ENCODE measurements around the gene TMEM131. TPM values are rescaled to one million over a fixed set of nuclear protein-coding genes. Genes with fewer than 3 reads are reported as not detected.

TMEM131 gene
- total RNA-seq, 1 experiment from 2014 or later, result 5.9 TPM

GRCh38 chr2:98004047-98004446 is 8.3 kb upstream of the TMEM131 start:
- Histone ChIP-seq H3K36me3 (no peaks in the 10 kb centered on the region), H3K9me3 (no peaks in the 10 kb centered on the region), H3K4me3 (no peak overlapping the region), H3K27me3 (no peaks in the 10 kb centered on the region)
- DNase-seq, result no peak

- Histone ChIP-seq H3K9me3 (no peaks in the 10 kb centered on the region), H3K27me3 (no peaks in the 10 kb centered on the region), H3K4me3 (no peak overlapping the region), H3K36me3 (no peaks in the 10 kb centered on the region)
- no peak for DNase-seq
Observed at GRCh38 chr2:97999536-97999935, 3.8 kb upstream of the TMEM131 start.

GRCh38 chr2:97998431-97999005 is 2.8 kb upstream of the TMEM131 start:
- H3K27me3 ChIP-seq, result no peaks in the 10 kb centered on the region
- H3K4me3 ChIP-seq, result no peak overlapping the region
- no peaks in the 10 kb centered on the region for H3K9me3 ChIP-seq
- H3K36me3 ChIP-seq, result no peaks in the 10 kb centered on the region
- no peak for DNase-seq

GRCh38 chr2:97997784-97998392 is 2.1 kb upstream of the TMEM131 start:
- no peak for DNase-seq
- Histone ChIP-seq H3K4me3 (no peak overlapping the region), H3K36me3 (no peaks in the 10 kb centered on the region), H3K27me3 (no peaks in the 10 kb centered on the region), H3K9me3 (no peaks in the 10 kb centered on the region)

GRCh38 chr2:97996679-97997078 is 931 bp upstream of the TMEM131 start:
- Histone ChIP-seq H3K36me3 (no peaks in the 10 kb centered on the region), H3K27me3 (no peaks in the 10 kb centered on the region), H3K4me3 (peak overlapping the region; percentile 76), H3K9me3 (no peaks in the 10 kb centered on the region)
- DNase-seq, result no peak

- H3K27me3 ChIP-seq, result no peaks in the 10 kb centered on the region
- DNase-seq, result peak; percentile 37
- peak overlapping the region; percentile 76 for H3K4me3 ChIP-seq
- no peaks in the 10 kb centered on the region; the same call in 1 of the 2 replicates for H3K36me3 ChIP-seq
- no peaks in the 10 kb centered on the region for H3K9me3 ChIP-seq
Observed at GRCh38 chr2:97995026-97995733, 568 bp downstream of the TMEM131 start.

- peak overlapping the region; percentile 76 for H3K4me3 ChIP-seq
- H3K27me3 ChIP-seq, result no peaks in the 10 kb centered on the region
- DNase-seq, result no peak
- no peaks in the 10 kb centered on the region; the same call in 1 of the 2 replicates for H3K36me3 ChIP-seq
- H3K9me3 ChIP-seq, result no peaks in the 10 kb centered on the region
Observed at GRCh38 chr2:97994476-97994875, 1.3 kb downstream of the TMEM131 start.

- H3K27me3 ChIP-seq, result no peaks in the 10 kb centered on the region
- DNase-seq, result no peak
- no peaks in the 10 kb centered on the region for H3K9me3 ChIP-seq
- no peaks in the 10 kb centered on the region; the same call in 1 of the 2 replicates for H3K36me3 ChIP-seq
- peak overlapping the region; percentile 76 for H3K4me3 ChIP-seq
Observed at GRCh38 chr2:97993926-97994325, 1.8 kb downstream of the TMEM131 start.

GRCh38 chr2:97992836-97993825 is 2.6 kb downstream of the TMEM131 start:
- no peaks in the 10 kb centered on the region for H3K27me3 ChIP-seq
- H3K36me3 ChIP-seq, result no peaks in the 10 kb centered on the region; the same call in 1 of the 2 replicates
- H3K9me3 ChIP-seq, result peaks cover 7% of the 10 kb centered on the region
- DNase-seq, result no peak
- H3K4me3 ChIP-seq, result no peak overlapping the region; the same call in 1 of the 2 replicates

GRCh38 chr2:97991081-97991856 is 4.5 kb downstream of the TMEM131 start:
- Histone ChIP-seq H3K9me3 (peaks cover 9% of the 10 kb centered on the region), H3K4me3 (no peak overlapping the region), H3K27me3 (no peaks in the 10 kb centered on the region), H3K36me3 (no peaks in the 10 kb centered on the region; the same call in 1 of the 2 replicates)
- no peak for DNase-seq

GRCh38 chr2:97988722-97989121 is 7.0 kb downstream of the TMEM131 start:
- DNase-seq, result no peak
- Histone ChIP-seq H3K36me3 (no peaks in the 10 kb centered on the region; the same call in 1 of the 2 replicates), H3K9me3 (peaks cover 9% of the 10 kb centered on the region), H3K27me3 (no peaks in the 10 kb centered on the region), H3K4me3 (no peak overlapping the region)

GRCh38 chr2:97985998-97986397 is 9.8 kb downstream of the TMEM131 start:
- H3K9me3 ChIP-seq, result peaks cover 11% of the 10 kb centered on the region
- H3K4me3 ChIP-seq, result no peak overlapping the region
- no peaks in the 10 kb centered on the region for H3K27me3 ChIP-seq
- no peaks in the 10 kb centered on the region for H3K36me3 ChIP-seq
- no peak for DNase-seq

- 0 out of 2 replicates have a peak, but pooled peaks cover 5% of the 10 kb centered on the region for H3K36me3 ChIP-seq
- no peak overlapping the region for H3K4me3 ChIP-seq
- no peak for DNase-seq
- H3K27me3 ChIP-seq, result no peaks in the 10 kb centered on the region
- peaks cover 13% of the 10 kb centered on the region for H3K9me3 ChIP-seq
Observed at GRCh38 chr2:97983698-97984097, 12.1 kb downstream of the TMEM131 start.

- peaks cover 11% of the 10 kb centered on the region for H3K9me3 ChIP-seq
- H3K4me3 ChIP-seq, result no peak overlapping the region
- 0 out of 2 replicates have a peak, but pooled peaks cover 5% of the 10 kb centered on the region for H3K36me3 ChIP-seq
- DNase-seq, result no peak
- H3K27me3 ChIP-seq, result no peaks in the 10 kb centered on the region
Observed at GRCh38 chr2:97983134-97983533, 12.6 kb downstream of the TMEM131 start.

- H3K4me3 ChIP-seq, result no peak overlapping the region
- peaks cover 9% of the 10 kb centered on the region for H3K9me3 ChIP-seq
- DNase-seq, result no peak
- 0 out of 2 replicates have a peak, but pooled peaks cover 5% of the 10 kb centered on the region for H3K36me3 ChIP-seq
- no peaks in the 10 kb centered on the region for H3K27me3 ChIP-seq
Observed at GRCh38 chr2:97982621-97983020, 13.1 kb downstream of the TMEM131 start.

GRCh38 chr2:97981961-97982360 is 13.8 kb downstream of the TMEM131 start:
- H3K36me3 ChIP-seq, result 0 out of 2 replicates have a peak, but pooled peaks cover 5% of the 10 kb centered on the region
- no peak overlapping the region for H3K4me3 ChIP-seq
- H3K9me3 ChIP-seq, result peaks cover 9% of the 10 kb centered on the region
- no peak for DNase-seq
- H3K27me3 ChIP-seq, result no peaks in the 10 kb centered on the region

Measured in MG63 (cell line).